Endothelial cell of umbilical vein (primary cell): ENCODE data around the gene GLTP. TPM values are rescaled to one million over a fixed set of nuclear protein-coding genes. Genes with fewer than 3 reads are reported as not detected.

Experiments used
- BruUV-seq: library from RNA; stranded (reverse); fragments of 400-500 nt; replicated peaks from 2 replicates; lab custom pipeline; 2021; lab: Mats Ljungman, UMichigan
- CTCF ChIA-PET: fragments of 300-600, 350-600 bp; sonication (Branson Sonifier 250); formaldehyde crosslinking; loops from one replicate; lab custom pipeline; 2021; ENCODE audit warnings: antibody characterized with exemption, inconsistent platforms; lab: Charles Lee
- POLR2A ChIA-PET: fragments of 300-600, 350-600 bp; sonication (Branson Sonifier 250); formaldehyde crosslinking; loops from one replicate; lab custom pipeline; 2021; ENCODE audit warnings: antibody characterized with exemption, inconsistent platforms; lab: Charles Lee
- DNase-seq: peaks from one replicate; pipeline ENCODE4 v3.0.0-alpha.2; 2011; ENCODE audit warnings: low read depth, low spot score
- FAIRE-seq: peaks from 2 replicates; lab custom pipeline; 2011; peaks lifted over from hg19 to GRCh38; lab: Jason Lieb, UNC
- H2AFZ ChIP-seq: 2 replicates; pipeline ENCODE4 v1.6.0; 2012; ENCODE audit warnings: low read depth, low read length, control low read depth, inconsistent platforms
- H3K27ac ChIP-seq: 2 replicates; pipeline ENCODE4 v1.5.1; 2011; ENCODE audit warnings: low read depth, mild to moderate bottlenecking, control low read depth, low read length, moderate library complexity; ENCODE audit not compliant: insufficient read depth
- H3K27me3 ChIP-seq, 2 experiments: 2 replicates each; pipeline versions ENCODE4 v1.6.0 to v1.6.1; 2011; ENCODE audit warnings: low read length in 2 of 2, mixed read lengths in 1 of 2; ENCODE audit not compliant: control insufficient read depth in 2 of 2, insufficient read depth in 2 of 2
- H3K36me3 ChIP-seq, 2 experiments: 2 replicates in 1 of 2; 3 replicates in 1 of 2; pipeline ENCODE4 v1.5.1; 2011; ENCODE audit warnings: low read length in 2 of 2, mild to moderate bottlenecking in 1 of 2, moderate library complexity in 1 of 2; ENCODE audit not compliant: control insufficient read depth in 2 of 2, insufficient read depth in 2 of 2; ENCODE audit errors: extremely low read depth in 1 of 2
- H3K4me1 ChIP-seq: 3 replicates; pipeline ENCODE4 v1.5.1; 2011; ENCODE audit warnings: mild to moderate bottlenecking, low read length; ENCODE audit not compliant: control insufficient read depth, insufficient read depth; ENCODE audit errors: extremely low read depth
- H3K4me2 ChIP-seq: 2 replicates; pipeline ENCODE4 v1.6.1; 2011; ENCODE audit warnings: low read length, control low read depth, mixed read lengths; ENCODE audit not compliant: insufficient read depth
- H3K4me3 ChIP-seq, 3 experiments: fragments of 200-600 bp in 1 of 3; sonication (generic), shearing (Covaris generic) in 1 of 3; replicated peaks in 1 of 3; 2 replicates each; pipeline ENCODE4 v1.5.1; 2011 to 2016; ENCODE audit warnings: control low read depth in 3 of 3, low read length in 3 of 3, mild to moderate bottlenecking in 2 of 3, inconsistent platforms in 1 of 3, low read depth in 1 of 3, moderate library complexity in 1 of 3; ENCODE audit not compliant: insufficient read depth in 1 of 3
- H3K79me2 ChIP-seq: 2 replicates; pipeline ENCODE4 v1.6.0; 2012; ENCODE audit warnings: low read length, inconsistent platforms; ENCODE audit not compliant: control insufficient read depth, insufficient read depth
- H3K9ac ChIP-seq: replicated peaks from 2 replicates; pipeline ENCODE3; 2011; ENCODE audit warnings: low read length, control low read depth; ENCODE audit not compliant: insufficient read depth; ENCODE audit errors: extremely low read depth
- H3K9me1 ChIP-seq: replicated peaks from 3 replicates; pipeline ENCODE4 v1.6.0; 2011; ENCODE audit warnings: mild to moderate bottlenecking, low read length; ENCODE audit not compliant: control insufficient read depth, insufficient read depth; ENCODE audit errors: extremely low read depth
- H3K9me3 ChIP-seq: replicated peaks from 2 replicates; pipeline ENCODE4 v1.5.1; 2012; ENCODE audit warnings: low read length, inconsistent platforms; ENCODE audit not compliant: control insufficient read depth, insufficient read depth
- H4K20me1 ChIP-seq: replicated peaks from 2 replicates; pipeline ENCODE3; 2011; ENCODE audit warnings: mild to moderate bottlenecking, low read length; ENCODE audit not compliant: control insufficient read depth, insufficient read depth; ENCODE audit errors: extremely low read depth
- CTCF ChIP-seq, 2 donors: IDR thresholded peaks; 1 replicate in 1 of 2; 2 replicates in 1 of 2; pipeline ENCODE4 v1.5.1; 2011; ENCODE audit warnings: low read length in 2 of 2, mild to moderate bottlenecking in 2 of 2, moderate library complexity in 2 of 2, control low read depth in 1 of 2, inconsistent platforms in 1 of 2, low read depth in 1 of 2; ENCODE audit not compliant: insufficient read depth in 1 of 2; ENCODE audit errors: extremely low read depth in 1 of 2
- EZH2 ChIP-seq: IDR thresholded peaks from 2 replicates; pipeline ENCODE4 v1.6.1; 2012; ENCODE audit warnings: borderline replicate concordance, low read depth, mild to moderate bottlenecking, moderate library complexity, low read length, inconsistent platforms; ENCODE audit not compliant: severe bottlenecking
- GATA2 ChIP-seq: IDR thresholded peaks from 2 replicates; pipeline ENCODE4 v1.7.0; 2011; ENCODE audit warnings: low read depth, mild to moderate bottlenecking, moderate library complexity, mixed read lengths, low read length; ENCODE audit not compliant: insufficient read length, insufficient read depth
- JUN ChIP-seq: IDR thresholded peaks from 2 replicates; pipeline ENCODE4 v1.6.1; 2011; ENCODE audit warnings: borderline replicate concordance, low read depth; ENCODE audit not compliant: insufficient read length, insufficient read depth
- MAX ChIP-seq: IDR thresholded peaks from 2 replicates; pipeline ENCODE4 v1.6.1; 2011; ENCODE audit not compliant: insufficient read depth, insufficient read length
- MYC ChIP-seq: IDR thresholded peaks from one replicate; pipeline ENCODE4 v1.6.1; 2011; ENCODE audit warnings: mild to moderate bottlenecking, low read depth, low read length
- POLR2A ChIP-seq: IDR thresholded peaks from 2 replicates; pipeline ENCODE4 v1.6.1; 2012; ENCODE audit warnings: low read depth, mild to moderate bottlenecking, control low read depth, low read length
- dilution Hi-C: fragments of 300-500 bp; cut with MboI; formaldehyde crosslinking; loops from one replicate; pipeline ENCODE4 v1.15.0; 2019; ENCODE audit warnings: low sequenced_read_pairs; ENCODE audit not compliant: extremely low pct_ligation_motif_present
- intact Hi-C: fragments of 100-400 bp; cut with micrococcal nuclease; formaldehyde crosslinking; loops from one replicate; pipeline ENCODE4 v1.10.0; 2022
- polyA plus RNA-seq, 4 experiments: library from polyadenylated mRNA; depleted of rRNA in 3 of 4; stranded (reverse) in 3 of 4; unstranded in 1 of 4; fragments of >200 nt; gene quantifications; 2 replicates each; pipeline versions ENCODE4 v1.2.1 to v1.2.3, GENCODE V29; 2011 to 2012; ENCODE audit warnings: missing spikeins in 1 of 4
- total RNA-seq: library from RNA; stranded (reverse); gene quantifications from 2 replicates; pipeline ENCODE4 v1.2.3, GENCODE V29; 2021

The GLTP gene
- total and polyA plus RNA-seq, 2 donors (not counting 3 experiments of a cell fraction or from before 2014, with no cell fraction given), result 21.5 to 46.6 TPM

GRCh38 chr12:109893261-109893995, 13.1 kb upstream of the GLTP start:
- Histone ChIP-seq H3K9me3 (no peaks in the 10 kb centered on the region), H3K9ac (no peak overlapping the region), H3K4me2 (no peak overlapping the region), H3K4me3 (no peak overlapping the region), H3K27me3 (no peaks in the 10 kb centered on the region), H3K36me3 (no peaks in the 10 kb centered on the region), H3K79me2 (no peaks in the 10 kb centered on the region), H3K27ac (no peak overlapping the region), H4K20me1 (no peaks in the 10 kb centered on the region), H3K9me1 (no peaks in the 10 kb centered on the region), H2AFZ (no peak overlapping the region), H3K4me1 (peaks cover 15% of the 10 kb centered on the region)
- ChIA-PET CTCF (interaction anchor here (1.5 kb wide), 1 partner anchor 10 kb away, joined by 3 read pairs; no protein-coding TSS in a partner anchor), POLR2A (interaction anchor here (0.7 kb wide), 1 partner anchor 146 kb away, joined by 5 read pairs; no protein-coding TSS in a partner anchor)
- FAIRE-seq (no peak), DNase-seq (no peak)
- dilution Hi-C loops (no loop called here), intact Hi-C loops (no loop called here)
- no TSS peak for BruUV-seq
- TF ChIP-seq POLR2A (no peak), EZH2 (no peak), JUN (no peak), MAX (no peak), GATA2 (no peak), MYC (no peak), CTCF (IDR thresholded peaks at IDR 0.05; ENCODE audit: extremely low read depth in 1 of 2, insufficient read depth in 1 of 2, low read depth in 1 of 2, low read length in 2 of 2) (no peak)
